ENCODE data around the gene CASTOR1.

CASTOR1 gene

GRCh38 chr22:30244066-30244465, 45.2 kb downstream of the CASTOR1 start:
- no peak for DNase-seq (ENCODE audit: low read depth)

GRCh38 chr22:30243661-30244060, 45.6 kb downstream of the CASTOR1 start:
- DNase-seq (ENCODE audit: low read depth): no peak

DNA sequence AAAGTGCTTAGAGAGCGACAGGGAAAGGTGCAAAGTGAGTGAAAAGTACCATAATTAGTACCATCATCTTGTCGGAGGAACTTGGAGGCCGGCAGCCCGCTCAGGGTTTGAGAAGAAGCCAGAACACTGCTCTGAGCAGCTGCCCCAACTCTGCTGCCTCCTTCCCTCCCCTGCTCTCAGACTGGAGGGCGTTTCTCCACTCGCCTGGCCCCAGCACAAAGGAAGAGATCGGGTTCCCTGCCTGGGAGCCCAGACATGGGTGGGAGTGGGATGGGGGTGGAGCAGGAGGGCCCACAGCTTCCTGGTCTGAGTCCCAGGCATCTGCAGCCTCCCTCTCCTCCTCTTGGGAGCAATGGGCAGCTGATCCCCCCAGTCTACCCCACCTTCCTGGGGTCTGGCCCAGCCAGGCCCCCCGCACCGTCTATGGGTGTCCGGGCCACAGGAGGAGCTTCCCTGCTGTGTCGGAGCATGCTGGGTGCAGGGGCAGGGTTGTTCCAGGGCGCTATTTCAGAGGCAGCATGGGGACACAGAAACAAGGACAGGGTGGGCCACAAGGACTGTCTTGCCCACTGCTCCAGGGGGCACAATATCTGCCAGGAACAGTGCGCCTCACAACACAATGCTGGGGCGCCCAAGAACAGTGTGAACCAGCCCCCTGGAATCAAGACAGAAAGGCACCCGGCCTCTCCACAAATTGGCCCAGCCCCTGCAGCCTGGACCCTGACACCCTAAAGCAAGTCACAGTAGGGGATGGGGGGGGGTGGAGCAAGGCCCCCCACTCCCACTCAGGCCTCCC, 47.5 kb downstream of the CASTOR1 start:
- no peak for DNase-seq (ENCODE audit: low read depth)

DNA sequence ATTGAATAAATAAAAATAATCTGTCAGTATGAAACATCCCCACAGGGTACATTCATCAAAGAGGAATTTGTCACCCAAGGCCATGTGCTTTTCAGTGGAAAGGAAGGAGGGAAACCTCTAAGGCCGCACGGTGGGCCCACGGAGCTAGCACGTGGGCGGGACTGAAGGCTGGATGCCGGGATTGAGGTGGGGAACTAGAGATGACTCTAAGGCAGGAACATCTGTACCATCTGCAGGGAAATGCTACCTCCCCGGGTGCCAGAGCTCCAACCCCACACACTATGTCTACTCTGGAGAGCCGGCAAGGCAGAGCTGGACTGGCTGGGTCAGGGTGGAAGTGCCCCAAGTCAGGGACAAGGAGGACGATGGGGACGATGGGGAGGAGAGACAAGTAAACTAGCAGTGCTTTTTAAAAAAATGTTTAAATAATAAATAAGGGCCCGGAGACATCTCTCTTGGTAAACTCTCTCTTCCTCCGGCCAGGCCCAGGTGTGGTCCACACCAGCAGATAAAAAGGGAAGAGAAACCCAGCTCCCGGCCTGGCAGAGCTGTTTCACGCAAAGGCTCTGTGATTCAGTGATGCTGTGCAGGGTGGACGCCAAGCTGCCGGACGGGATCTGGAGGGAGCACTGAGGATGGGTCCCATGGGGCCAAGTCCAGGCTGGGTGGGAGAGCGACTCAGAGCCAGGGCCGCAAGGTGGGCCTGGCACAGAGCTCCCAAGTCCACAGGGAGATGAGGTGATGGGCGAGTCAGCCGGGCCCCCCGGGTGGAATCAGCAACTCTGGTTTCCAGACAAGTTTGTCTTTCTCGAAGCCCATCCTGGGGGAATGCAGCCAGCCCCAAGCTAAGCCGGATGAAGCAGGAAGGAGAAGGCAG, 48.5 kb downstream of the CASTOR1 start:
- DNase-seq (ENCODE audit: low read depth): no peak

GRCh38 chr22:30239488-30240405, 49.6 kb downstream of the CASTOR1 start:
- DNase-seq (ENCODE audit: low read depth): no peak

DNA sequence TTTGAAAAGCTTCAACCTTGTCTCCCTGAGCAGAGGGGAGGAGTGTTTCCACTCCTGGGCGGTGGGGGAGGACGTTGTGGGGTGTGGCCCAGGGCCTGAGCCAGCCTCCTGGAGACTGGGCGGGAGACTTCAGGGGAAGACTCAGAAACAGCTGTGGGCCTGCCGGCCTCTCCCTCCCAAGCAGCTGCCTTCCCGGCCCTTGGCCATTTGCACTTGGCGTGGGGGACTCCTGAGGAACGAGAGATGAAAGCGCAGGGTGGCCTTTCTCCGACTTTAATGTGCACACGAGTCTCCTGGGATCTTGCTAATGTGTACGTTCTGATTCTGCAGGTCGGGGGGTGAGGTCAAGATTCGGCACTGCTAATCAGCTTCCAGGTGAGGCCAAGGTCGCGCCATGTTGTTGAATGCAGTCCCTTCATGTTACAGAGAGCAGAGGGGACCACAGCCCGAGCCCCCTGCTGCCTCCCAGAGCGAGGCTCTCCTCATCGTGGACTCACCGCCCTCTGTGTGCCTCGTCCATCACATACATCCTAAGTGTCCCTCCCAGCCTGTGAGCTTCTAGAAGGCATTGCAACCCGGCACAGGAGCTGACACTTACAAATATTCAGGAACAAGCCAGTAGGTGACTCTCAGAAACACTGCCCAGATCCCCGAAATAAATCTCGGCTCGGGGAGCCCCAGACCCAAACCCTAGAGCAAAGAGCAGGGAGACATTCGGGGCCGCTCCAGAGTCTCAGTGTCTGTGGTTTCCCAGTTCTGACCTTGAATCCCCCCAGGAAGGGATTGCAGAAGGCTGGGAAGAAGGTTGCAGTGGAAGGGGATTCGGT, 50.4 kb downstream of the CASTOR1 start:
- no peak for DNase-seq (ENCODE audit: low read depth)

GRCh38 chr22:30238136-30238535, 51.2 kb downstream of the CASTOR1 start:
- DNase-seq (ENCODE audit: low read depth): no peak

DNA sequence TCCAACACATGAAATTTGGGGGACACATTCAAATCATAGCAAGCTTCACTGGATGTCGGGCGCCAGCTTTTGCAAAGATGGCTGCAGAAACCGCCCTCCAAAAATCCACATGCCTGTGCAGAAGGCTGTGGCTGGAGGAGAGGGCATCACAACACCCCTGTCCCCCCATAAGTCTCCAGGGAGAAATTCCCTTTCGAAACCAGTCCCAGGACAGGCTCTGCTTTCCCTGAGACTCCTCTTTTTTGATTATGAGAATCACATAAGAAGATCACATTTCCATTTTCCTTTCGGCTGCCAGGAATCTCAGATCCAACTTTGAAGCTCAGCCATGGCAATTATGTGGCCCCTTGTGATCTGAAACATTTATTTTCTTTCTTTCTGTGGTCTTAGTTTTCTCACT, 52.4 kb downstream of the CASTOR1 start:
- no peak for DNase-seq (ENCODE audit: low read depth)

DNA sequence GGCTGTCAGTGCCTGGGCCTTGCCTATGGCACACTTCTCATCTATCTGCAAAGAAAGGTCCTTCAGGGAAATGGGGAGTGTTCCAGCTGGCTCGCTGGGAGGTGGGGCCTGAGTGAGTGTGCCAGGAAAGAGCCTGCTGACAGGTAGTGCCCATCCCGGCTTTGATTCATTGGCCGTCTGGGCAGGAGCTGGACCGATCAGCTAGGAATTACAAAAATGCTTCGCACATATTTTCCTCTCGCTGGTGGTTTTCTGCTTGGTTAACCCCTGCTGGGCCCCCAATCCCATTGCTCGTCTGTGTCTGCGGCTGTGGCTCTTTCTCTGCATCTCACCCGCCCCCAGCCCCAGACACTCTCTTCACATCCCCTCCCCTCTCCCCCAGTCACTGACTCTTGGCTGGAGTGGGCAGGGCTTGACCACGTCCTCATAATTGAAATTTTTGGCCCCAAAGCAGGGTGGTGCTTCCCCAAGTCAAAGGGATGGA, 53.6 kb downstream of the CASTOR1 start:
- no peak for DNase-seq (ENCODE audit: low read depth)

Data from GM04503 (cell line).